ENCODE data around the gene PLXNA4.

PLXNA4 gene

DNA sequence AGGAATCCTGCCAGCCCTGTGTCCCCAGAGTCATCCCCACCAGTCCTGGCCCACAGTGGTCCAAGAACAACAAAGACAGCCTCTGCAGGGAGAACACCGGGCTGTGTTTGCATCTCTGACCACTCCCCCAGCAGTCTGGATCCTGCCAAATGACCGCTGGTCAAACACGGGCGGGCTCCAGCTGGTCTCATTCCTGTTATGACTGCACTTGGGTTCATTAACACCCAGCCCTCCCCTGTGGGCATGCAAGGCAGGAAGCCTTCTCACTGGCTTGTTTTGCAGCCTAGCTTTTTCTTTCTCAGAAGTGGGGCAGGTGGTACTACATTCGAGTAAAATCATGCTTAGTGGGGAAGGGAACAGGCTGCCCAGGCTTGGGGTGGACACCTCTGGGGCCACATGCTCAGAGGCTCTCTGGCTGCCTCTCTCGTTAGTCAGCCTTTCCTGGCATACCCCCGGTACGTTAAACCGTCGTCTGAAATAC is 190.0 kb downstream of the PLXNA4 start:
- DNase-seq (ENCODE audit: low spot score), result no peak

DNA sequence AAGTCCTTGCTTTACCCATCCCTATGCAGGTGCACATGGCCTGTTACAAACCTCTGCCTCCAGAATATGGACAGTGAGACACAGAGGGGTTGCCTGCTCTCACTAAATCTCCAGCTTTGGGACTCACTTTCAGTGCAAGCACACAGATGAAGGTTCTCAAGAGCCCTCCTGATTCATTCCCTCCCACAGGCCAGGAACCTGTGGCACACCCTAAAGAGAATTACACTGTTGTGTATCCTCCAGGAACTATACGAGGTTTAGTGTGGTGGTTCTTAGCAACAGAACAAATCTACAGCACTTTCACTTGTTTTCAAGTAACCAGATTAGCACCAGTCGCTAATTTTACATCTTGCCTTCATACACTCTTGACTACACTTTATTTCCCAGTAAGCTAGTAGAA is 192.3 kb downstream of the PLXNA4 start:
- DNase-seq (ENCODE audit: low spot score), result no peak

DNA sequence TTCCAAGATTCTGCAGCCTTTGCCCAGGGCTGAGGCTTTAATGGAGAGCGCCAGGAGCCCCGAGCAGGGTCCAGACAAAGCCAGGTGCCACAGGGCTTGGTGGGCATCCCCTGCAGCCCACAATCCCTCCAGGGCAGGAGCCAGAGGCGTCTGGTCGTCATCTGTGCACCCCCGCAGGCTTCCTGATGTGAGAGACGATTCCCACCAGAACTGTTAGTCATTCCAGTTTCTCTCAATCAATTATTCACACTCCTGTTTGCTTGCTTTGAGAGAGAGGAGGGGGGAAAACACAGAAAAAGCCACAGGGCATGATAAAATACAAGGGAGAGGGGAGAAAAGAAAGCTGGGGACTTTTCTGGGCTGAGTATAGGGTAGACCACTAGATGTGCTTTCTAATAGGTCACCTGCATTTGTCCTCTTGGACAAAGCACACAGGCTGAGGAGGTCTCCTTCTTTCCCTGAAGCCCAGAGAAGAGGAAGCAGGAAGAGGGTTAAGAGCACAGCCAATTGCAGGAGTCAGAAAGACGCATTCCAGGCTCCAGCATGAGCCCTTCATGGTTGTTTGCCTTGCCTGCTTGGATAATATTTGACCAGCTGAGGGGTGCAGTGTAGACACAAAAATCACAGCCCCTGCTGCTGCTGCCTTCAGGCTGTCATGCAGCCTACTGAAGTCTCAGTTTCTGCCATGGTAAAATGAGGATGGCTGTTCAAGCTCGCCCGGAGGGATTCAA is 194.4 kb downstream of the PLXNA4 start:
- DNase-seq (ENCODE audit: low spot score), result no peak

DNA sequence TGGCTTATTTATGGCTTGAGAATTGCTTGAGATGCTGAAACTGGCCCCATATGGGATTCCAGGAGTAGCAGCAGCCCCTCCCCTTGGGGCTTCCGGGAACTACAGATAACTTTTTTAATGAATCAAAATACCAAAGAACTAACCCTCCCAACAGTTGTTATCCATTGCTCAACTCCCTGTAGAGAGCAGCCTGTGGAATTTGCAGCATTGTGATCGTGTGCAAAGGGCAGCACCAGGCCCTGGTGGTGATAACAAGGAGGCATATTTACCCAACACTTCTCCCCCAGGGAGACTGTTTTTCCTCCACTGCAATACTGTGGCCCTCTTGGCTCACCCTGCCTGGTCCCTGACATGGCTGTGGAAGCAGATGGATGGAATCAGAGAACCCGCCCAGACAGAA is 196.2 kb downstream of the PLXNA4 start:
- no peak for DNase-seq (ENCODE audit: low spot score)

DNA sequence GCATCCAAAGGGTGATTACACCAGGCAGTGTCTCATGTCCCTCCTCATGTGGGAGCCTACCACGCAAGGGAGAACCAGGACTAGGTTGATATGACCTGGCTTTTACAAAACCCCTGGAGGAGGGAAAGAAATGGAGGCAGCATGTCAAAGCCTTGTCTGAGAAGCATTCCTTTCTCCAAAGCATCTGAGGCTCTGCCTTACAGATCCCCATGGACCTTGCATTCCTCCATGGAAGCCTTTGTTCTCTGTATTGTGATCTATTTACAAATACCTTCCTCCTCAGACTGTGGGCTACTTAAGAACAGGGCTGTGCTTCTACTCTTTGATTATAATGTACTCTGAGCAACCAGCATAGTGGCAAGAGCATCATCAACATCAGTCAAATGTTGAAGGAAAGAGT is 197.0 kb downstream of the PLXNA4 start:
- DNase-seq (ENCODE audit: low spot score), result no peak

DNA sequence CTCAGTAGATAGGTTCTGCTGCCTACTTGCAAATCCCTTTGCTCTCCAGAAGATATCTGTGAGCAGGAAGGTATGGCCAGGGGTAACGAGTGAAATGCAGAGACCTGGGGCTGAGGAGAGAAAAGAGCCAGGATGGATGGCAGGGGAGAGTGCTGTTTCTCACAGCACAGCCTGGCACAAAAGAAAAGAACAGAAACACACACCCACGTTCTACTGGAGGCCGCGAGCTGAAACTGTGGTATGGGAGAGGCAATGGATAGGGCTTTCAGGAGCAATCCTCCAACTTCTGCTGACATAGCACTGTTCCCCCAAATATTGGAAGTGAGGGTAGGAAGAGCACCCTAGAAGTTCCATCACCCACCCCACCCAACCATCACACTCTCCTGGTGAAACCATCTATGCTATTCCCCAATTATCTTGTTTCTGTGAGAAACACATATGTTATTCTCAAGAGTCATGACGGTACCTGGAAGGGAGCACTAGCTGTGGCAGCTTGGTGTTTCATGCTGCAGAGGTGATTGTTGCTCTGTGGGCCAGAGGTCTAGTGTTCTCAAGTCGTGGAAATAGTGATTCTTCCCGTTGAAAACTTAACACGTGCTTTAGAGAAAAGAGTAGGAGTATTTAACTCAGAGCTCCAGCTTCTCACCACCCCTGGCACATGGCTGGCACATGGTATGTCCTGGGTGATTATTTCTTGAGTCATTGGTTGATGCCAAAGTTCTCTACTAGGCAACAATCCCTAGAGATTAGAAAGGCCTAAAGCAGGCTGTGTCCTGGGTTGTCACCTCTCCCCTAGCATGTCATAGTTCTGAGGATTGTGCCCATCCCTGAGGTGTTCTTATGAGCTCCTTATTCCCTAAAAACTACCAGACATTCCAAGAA is 198.3 kb downstream of the PLXNA4 start:
- no peak for DNase-seq (ENCODE audit: low spot score)

DNA sequence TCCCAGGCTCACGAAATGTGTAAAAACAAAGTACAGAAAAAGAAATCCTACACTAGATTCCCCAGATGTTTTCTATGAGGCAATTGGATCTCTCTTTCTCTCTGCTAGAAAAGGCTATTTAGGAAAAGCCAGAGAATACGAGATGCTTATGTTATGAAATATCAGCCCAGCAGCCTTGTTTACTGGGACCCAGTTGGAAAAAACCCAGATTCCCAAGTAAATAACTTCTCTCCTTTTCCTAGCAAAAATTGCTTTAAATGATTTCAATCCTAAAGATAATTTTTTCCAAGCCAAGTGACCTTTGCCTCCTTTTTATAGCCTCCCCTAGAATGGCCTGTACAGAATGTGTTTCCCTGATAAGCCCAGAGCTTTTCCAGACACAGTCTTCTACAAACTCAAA is 199.3 kb downstream of the PLXNA4 start:
- no peak for DNase-seq (ENCODE audit: low spot score)

DNA sequence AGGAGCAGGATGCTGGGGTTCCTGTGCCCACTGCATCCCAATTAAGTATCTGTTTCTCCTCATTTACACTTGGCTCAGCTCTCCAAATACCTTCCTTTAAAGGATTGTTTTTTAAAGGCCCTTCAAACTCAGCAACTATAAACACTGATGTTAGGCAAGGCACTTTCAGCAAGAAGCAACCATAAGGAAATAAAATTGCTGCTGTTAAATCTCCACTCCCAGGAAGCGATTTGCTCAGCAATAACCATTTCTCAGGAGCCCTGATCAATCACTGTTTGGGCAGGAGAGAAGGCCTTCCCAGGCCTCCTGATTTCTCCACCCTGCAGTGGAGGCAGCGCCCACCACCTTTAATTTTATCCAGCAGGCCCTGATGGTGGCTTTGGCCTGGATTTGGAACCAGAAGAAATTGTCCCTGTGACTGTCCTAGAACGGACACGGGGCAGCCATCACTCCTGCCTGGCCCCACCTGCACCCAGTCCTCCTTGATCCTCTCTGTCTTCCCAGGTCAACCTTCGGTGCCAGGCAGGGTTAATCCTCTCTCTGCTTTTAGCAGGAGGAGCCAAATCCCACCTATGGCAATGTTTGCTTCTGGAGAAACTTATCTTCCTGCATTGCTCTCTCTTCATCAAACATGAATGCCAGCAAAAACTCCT is 199.8 kb downstream of the PLXNA4 start:
- no peak for DNase-seq (ENCODE audit: low spot score)

DNA sequence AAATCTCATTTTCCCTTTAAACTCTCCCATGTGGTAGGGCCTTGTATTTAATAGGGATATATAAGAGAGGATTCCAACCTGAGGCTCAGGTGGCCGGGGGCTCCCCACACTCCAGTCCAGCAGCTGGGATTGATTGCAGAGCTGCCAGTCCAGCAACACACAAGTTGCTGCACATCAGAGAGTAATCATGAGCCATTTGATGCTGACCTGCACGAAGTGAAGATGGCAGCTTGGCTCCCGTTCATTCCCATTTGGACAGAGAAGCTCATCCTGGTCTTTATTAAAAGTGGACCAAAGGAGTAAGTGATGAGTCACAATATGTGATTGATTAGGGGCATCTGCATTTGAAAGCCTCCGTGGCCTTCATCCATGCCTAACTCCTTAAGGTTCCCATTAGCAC is 202.4 kb downstream of the PLXNA4 start:
- no peak for DNase-seq (ENCODE audit: low spot score)

DNA sequence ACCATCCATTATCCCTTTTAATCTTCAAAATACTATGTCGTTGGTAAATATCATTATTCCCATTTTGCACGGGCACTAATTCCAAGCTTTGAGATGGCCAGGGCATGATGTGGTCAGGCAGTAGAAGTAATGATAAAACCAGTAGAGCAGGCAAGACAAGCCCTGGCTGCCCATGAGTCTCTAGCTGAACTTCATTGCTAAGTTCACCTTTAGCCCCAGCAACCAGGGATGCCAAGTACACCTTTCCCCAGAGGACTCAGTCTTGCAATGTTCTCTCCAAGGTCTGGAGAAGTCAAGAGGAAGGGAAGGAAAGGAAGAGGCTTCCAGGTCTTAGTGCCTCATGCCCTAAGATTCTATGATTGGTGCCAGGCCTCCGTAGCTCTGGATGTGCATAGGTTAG is 203.2 kb downstream of the PLXNA4 start:
- no peak for DNase-seq (ENCODE audit: low spot score)

DNA sequence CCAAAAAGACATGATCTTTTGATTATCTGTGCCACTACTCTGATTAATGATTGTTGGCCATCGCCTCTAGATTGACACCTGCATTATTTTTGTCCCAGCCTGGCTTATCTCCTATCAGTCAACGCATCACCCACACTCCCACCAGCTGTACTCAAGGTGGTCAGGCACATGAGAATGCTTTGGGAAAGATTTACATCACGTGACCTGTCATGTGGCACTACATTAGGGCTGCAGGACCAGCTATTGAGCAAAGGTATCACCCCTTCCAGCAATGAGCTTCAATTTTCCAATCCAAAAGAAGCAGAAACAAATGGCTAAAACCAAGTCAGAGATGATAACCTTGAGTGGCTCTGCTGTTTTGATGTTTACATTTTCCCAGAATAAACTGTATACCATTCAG is 204.3 kb downstream of the PLXNA4 start:
- DNase-seq (ENCODE audit: low spot score), result no peak

DNA sequence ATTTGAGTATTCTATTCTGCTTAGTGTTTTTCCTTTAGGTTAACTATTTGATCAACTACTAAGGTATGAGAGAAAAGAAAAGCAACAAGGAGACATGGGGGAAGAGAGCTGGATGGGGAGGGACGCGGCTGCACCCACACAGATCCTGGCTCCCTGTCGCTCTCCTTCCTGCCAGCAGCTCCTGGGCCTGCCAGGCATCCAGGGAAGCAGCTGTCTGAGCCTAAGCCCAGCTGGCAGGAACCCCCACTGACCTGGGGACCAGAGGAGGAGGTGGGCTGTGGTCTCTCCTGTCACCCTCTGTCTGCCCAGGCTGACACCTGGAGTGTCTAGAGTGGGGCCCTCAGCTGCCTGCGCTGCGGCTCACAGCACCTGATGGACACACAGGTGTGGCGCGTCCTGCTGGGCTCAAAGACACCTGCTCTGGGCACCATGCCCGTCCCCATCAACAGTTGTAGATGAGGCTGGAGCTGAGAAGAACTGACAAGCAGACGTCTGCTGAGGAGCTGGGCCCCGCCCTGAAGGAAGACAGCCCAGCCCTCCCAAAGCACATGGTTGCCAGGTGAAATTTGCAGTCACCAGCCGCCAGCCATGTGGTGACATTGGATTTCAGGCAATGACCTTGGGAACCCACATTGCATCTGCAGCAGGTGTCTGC is 207.9 kb downstream of the PLXNA4 start:
- DNase-seq (ENCODE audit: low spot score), result no peak

DNA sequence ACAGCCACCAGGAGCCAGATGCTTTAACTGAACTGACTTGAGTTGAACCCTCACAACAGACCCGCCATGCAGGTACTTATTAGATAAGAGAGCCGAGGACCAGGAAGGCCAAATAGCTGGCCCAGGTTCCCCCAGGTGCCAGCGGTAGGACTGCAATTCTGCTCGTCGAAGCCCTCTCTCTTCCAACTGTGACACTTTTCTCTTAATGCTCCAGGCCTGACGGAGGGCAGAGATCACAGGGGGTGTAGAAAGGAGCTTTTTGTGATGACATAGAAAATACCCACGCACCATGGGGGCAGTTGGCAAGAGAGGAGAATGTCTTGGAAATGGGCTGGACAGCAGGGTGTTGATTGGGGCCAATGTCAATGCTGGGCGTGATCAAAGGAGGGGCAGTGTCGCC is 208.5 kb downstream of the PLXNA4 start:
- DNase-seq (ENCODE audit: low spot score), result no peak

DNA sequence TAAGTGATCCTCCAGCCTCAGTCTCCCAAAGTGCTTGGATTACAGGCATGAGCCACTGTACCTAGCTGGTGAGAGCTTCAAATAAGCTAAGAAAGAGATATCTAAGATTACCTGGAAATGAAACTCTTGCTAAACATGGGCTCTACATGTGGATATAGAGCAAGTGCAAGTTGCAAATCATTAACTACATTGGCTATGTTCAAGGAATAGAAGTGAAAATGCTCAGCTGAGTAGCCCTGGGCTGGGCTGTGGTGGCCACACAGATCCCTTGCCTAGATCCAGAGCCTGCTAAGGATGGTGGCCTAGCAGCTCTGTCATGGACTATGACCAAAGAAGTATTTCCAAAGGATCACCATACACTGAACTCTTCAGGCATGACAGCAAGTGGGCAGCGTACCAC is 209.3 kb downstream of the PLXNA4 start:
- DNase-seq (ENCODE audit: low spot score), result no peak

DNA sequence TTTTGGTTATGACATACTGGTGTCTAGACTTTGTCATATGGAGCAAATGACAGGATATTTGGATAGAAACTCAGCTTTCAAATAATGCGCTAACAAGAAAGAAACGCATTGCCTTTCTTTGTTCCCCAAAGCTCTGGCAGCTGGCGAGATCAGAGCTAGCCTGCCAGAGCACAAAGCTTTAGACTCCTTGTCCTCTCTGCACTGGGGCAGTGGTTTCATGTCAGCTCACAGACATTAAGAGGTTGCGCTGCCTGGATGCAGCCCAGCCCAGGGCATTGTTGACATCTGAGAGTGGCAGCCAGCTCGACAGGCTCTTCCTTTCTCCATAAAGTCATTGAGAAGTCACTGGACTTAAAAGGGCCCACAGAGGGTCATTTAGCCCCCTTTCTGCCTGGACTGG is 212.0 kb downstream of the PLXNA4 start:
- no peak for DNase-seq (ENCODE audit: low spot score)

DNA sequence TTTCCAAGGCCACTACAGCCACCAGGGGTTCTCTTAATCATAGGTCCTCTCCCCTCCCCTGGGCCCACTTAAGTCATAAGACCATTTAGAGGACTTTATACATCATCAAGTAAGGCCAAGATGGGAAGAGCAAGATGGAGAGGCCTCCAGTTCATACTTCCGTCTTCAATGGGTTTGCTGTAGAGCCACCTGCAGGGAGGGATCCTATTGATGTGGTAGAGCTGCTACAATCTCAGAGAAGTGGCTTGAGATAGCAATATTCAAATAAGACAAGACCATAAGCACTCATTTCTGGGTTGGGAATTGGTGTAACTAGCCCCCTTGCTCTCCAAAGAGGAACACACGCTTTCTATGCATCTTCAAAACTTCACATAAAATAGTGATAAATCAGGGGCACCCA is 214.2 kb downstream of the PLXNA4 start:
- DNase-seq (ENCODE audit: low spot score), result no peak

DNA sequence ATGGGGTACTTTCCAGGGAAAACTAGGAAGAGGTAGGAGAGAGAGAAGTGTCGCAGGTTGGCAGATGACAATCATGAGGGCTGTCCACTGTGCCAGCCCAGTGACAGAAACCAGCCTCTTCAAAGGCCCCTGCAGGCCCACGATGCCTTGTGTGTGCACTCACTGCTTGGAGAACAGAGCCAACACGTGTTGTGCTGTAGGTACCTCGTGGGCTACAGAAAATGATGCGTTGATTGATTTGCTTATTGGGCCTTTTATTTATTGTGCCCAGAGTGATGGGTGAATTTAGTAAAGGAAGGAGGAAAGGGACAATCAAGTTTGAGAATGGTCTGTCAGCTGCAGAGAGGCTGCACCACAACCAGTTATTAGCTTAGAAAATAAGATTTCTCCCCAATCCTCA is 215.1 kb downstream of the PLXNA4 start:
- DNase-seq (ENCODE audit: low spot score), result no peak

DNA sequence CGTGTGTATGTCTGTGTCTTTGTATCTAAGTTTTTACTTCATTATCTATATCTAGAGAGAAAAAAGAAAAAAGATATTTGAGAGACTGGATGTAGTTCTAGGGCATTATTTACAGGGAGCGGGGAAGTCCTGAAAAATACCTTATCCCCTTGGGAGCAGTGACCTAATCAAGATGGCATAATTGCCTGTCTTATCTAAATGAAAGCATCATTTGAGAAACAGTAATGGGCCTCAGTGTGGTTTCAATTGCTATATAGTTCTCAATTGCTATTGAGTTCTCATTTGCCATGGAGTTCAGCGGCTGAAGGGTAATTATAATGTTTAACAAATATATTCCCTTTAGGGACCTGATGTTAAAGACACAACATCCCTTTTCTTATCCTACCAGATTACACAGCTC is 216.5 kb downstream of the PLXNA4 start:
- DNase-seq (ENCODE audit: low spot score), result no peak

DNA sequence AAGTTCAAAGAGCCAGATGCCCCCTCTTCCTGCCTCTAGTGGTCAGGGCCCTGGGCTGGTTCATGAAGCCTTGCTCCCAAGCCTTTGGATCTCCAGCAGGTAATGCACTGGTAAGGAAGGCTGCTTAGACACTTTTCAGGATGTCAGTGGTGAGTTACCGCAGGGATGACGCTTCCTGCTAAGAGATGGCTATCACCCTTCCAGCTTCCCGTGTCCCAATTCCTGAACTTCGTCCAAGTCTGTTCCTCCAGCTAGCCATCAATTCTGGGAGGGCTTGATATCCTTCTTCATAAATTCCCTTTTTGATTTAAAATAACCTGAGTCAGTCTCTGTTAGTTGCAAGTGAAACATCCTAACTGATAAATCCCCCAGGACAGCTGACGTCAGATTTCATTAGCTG is 221.2 kb downstream of the PLXNA4 start:
- no peak for DNase-seq (ENCODE audit: low spot score)

DNA sequence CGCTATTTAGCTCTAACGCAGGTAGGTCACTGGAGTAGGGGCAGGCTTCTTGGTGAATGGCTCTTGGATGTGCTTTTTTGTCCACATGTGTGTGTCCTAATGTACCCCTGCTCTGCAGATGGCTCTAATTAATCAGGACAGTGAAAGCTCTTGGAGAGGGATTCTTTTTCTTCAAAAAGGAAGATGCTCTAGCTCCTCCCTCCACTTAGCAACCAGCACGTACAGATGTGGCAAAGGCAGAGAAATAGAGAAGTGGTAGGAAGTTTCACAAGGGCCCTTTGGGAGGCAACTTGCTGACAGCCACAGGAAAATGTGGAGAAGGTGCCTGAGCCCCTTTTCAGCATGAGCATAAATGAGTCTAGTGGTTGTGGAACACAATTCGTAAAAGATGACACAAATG is 221.7 kb downstream of the PLXNA4 start:
- no peak for DNase-seq (ENCODE audit: low spot score)

DNA sequence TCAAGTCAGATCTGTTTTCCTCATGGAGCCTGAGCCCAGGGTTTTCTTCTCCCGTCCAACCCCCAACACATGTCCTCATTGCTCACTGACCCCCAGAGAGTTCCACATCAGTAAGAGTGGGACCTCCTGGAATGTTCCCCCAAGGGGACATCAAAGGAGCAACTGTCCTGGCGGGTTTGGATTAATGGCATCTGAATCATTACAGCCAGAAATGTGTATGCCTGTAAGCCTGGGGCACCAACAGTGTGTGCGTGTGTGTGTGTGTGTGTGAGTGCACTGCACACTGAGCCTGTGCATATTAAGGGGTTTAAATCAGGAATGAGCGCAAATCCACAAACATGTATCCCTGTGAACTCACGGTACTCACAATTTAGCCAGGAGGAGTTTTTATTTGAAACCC is 222.3 kb downstream of the PLXNA4 start:
- DNase-seq (ENCODE audit: low spot score), result no peak

DNA sequence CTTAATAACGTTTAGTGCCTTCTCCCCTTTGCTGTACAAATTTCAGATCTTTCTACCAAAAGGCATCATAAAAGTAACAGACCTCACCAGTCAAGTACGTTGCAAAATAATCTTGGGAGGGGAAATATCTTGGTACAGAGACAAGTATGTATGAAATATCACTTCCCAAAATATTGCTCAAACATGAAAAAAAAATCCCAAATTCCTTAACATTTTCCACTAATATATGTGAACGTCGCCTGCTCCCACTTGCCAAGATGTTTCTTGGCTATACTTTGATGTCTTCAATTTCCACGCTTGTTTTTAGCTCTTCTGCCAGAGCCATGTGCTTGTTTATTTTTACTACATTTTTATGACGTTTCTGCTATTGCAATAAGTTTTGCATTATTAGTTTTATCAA is 223.5 kb downstream of the PLXNA4 start:
- DNase-seq (ENCODE audit: low spot score), result no peak
